Transverse colon (tissue), 4 donors: ENCODE data around the gene DNAJC22. TPM values are rescaled to one million over a fixed set of nuclear protein-coding genes. Genes with fewer than 3 reads are reported as not detected.

Experiments used
- DNase-seq: peaks from one replicate; pipeline ENCODE4 v3.0.0-alpha.2; 2019
- H3K27ac ChIP-seq, 4 donors: fragments of 200-600 bp; sonication (generic); 2 replicates each; pipeline ENCODE4 v1.5.1; 2016 to 2018; ENCODE audit warnings: inconsistent platforms in 4 of 4
- H3K27me3 ChIP-seq: fragments of 200-600 bp; sonication (generic); 2 replicates; pipeline ENCODE4 v1.5.1; 2017; ENCODE audit warnings: inconsistent platforms
- H3K36me3 ChIP-seq, 4 donors: fragments of 200-600 bp; sonication (generic); 2 replicates each; pipeline ENCODE4 v1.5.1; 2017 to 2019; ENCODE audit warnings: inconsistent platforms in 4 of 4
- H3K4me1 ChIP-seq, 4 donors: fragments of 200-600 bp; sonication (generic); 2 replicates each; pipeline ENCODE4 v1.5.1; 2017 to 2020; ENCODE audit warnings: inconsistent platforms in 4 of 4
- H3K4me3 ChIP-seq, 4 donors: fragments of 200-600 bp; sonication (generic); 1 replicate in 1 of 4; 2 replicates in 3 of 4; pipeline versions ENCODE4 v1.5.1 to v1.6.1; 2017 to 2019; ENCODE audit warnings: inconsistent platforms in 4 of 4
- H3K9me3 ChIP-seq, 2 donors: fragments of 200-600 bp; sonication (generic); 2 replicates each; pipeline ENCODE4 v1.5.1; 2017 to 2019; ENCODE audit warnings: inconsistent platforms in 2 of 2
- EP300 ChIP-seq: sonication (generic); formaldehyde crosslinking; IDR thresholded peaks from one replicate; pipeline ENCODE4 v1.6.1; 2017; ENCODE audit warnings: antibody characterized with exemption, low read depth
- POLR2A ChIP-seq: fragments of 450-650 bp; IDR thresholded peaks from one replicate; pipeline ENCODE4 v1.6.1; 2016; ENCODE audit warnings: antibody characterized with exemption, mild to moderate bottlenecking, moderate library complexity
- POLR2AphosphoS5 ChIP-seq, 3 donors: sonication (generic); formaldehyde crosslinking; IDR thresholded peaks; one replicate each; pipeline ENCODE4 v1.6.1; 2016; ENCODE audit warnings: antibody characterized with exemption in 3 of 3
- WGBS, 2 donors: methylation state at CpG; one replicate each; pipeline ENCODE4 v1.1.5; 2018; ENCODE audit warnings: low coverage in 1 of 2; 5-methylcytosine and 5-hydroxymethylcytosine counted together
- in situ Hi-C, 4 donors: fragments of 200-750 bp; cut with MboI; loops; one replicate each; pipeline versions ENCODE4 v1.15.0 to v1.15.1; 2017; ENCODE audit warnings: low sequenced_read_pairs in 3 of 4, low pct_ligation_motif_present in 1 of 4, low pct_unique_long_range_greater_than_20kb in 1 of 4
- intact Hi-C: fragments of 100-400 bp; cut with DNase I; formaldehyde crosslinking; loops from one replicate; pipeline ENCODE4 v1.15.1; 2023; ENCODE audit warnings: low total_unique reads
- total RNA-seq, 4 donors: library from RNA; depleted of rRNA; stranded (reverse); fragments of >200 nt; gene quantifications; one replicate each; pipeline ENCODE4 v1.1.0, GENCODE V29; 2016
- TF ChIP-seq, protein P1 (sequence below), 5 experiments: fragments of 200-600 bp in 3 of 5; fragments of 450-650 bp in 2 of 5; sonication (generic) in 3 of 5; IDR thresholded peaks; 1 replicate in 2 of 5; 2 replicates in 3 of 5; pipeline ENCODE4 v1.5.1; 2016 to 2017; ENCODE audit warnings: antibody characterized with exemption in 5 of 5, inconsistent platforms in 3 of 5, mild to moderate bottlenecking in 2 of 5, moderate library complexity in 1 of 5

DNAJC22 gene
- total RNA-seq, 4 donors from 2014 or later: 25.4 to 43.8 (median 39.2) TPM

DNA sequence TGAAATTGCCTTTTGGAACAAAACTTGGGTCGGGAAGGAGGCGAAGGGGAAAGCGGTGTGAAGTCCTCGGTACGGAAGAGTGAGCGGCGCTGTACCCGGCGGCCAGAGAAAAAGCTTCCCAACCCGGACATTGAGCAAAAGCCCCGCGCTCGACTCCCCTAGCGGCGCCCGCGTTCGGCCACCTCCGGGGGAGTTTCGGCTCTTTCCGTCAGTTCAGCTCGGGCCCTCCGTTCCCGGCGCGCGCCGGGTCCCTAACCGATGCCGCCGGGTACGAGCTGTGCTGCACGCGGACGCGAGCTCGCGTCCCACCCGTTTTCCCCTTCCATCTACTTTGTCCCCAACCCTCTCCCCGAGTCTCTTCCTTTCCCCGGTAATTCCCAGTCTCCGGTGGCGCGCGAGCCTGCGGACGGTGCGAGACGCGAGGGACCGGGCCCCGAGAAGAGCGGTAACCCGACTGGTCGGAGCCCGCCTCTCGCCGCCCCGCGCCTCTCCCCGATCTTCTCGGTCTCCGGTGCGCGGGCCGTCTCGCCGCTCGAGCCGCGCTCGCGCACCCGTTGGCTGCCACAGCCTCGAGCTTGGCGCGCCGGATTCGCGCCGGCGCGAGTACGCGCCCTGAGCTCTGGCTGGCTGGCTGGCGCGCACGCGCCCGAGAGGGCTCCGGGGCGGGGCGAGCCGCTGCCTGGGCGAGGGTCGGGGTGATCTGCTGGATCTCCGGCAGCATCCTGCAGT is 20.1 kb downstream of the DNAJC22 start:
- Histone ChIP-seq H3K4me3 (peak overlapping the region; percentile 82 to 96 (median 87)), H3K27ac (peak overlapping the region; percentile 94 to 99 (median 98)), H3K27me3 (no peaks in the 10 kb centered on the region), H3K4me1 (peaks cover 9 to 28% (median 23%) of the 10 kb centered on the region in 4 donors), H3K9me3 (no peaks in the 10 kb centered on the region), H3K36me3 (no peaks in the 10 kb centered on the region)
- peak; percentile 59 to 66 (median 61) for TF ChIP-seq POLR2AphosphoS5 (IDR thresholded peaks at IDR 0.05)
- no peak for TF ChIP-seq EP300
- TF ChIP-seq POLR2A: peak; percentile 44
- TF ChIP-seq, protein P1, sequence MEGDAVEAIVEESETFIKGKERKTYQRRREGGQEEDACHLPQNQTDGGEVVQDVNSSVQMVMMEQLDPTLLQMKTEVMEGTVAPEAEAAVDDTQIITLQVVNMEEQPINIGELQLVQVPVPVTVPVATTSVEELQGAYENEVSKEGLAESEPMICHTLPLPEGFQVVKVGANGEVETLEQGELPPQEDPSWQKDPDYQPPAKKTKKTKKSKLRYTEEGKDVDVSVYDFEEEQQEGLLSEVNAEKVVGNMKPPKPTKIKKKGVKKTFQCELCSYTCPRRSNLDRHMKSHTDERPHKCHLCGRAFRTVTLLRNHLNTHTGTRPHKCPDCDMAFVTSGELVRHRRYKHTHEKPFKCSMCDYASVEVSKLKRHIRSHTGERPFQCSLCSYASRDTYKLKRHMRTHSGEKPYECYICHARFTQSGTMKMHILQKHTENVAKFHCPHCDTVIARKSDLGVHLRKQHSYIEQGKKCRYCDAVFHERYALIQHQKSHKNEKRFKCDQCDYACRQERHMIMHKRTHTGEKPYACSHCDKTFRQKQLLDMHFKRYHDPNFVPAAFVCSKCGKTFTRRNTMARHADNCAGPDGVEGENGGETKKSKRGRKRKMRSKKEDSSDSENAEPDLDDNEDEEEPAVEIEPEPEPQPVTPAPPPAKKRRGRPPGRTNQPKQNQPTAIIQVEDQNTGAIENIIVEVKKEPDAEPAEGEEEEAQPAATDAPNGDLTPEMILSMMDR (IDR thresholded peaks at IDR 0.05): peak; percentile 23 to 55 (median 39)
- intact Hi-C loops (no loop called here), in situ Hi-C loops (no loop called here)
- peak; percentile 90 for DNase-seq
- WGBS, 2 donors: 2% methylated on average over 57 of the region's 97 CpGs; no CpG with 5 or more reads in 1 of the 2 donors

DNA sequence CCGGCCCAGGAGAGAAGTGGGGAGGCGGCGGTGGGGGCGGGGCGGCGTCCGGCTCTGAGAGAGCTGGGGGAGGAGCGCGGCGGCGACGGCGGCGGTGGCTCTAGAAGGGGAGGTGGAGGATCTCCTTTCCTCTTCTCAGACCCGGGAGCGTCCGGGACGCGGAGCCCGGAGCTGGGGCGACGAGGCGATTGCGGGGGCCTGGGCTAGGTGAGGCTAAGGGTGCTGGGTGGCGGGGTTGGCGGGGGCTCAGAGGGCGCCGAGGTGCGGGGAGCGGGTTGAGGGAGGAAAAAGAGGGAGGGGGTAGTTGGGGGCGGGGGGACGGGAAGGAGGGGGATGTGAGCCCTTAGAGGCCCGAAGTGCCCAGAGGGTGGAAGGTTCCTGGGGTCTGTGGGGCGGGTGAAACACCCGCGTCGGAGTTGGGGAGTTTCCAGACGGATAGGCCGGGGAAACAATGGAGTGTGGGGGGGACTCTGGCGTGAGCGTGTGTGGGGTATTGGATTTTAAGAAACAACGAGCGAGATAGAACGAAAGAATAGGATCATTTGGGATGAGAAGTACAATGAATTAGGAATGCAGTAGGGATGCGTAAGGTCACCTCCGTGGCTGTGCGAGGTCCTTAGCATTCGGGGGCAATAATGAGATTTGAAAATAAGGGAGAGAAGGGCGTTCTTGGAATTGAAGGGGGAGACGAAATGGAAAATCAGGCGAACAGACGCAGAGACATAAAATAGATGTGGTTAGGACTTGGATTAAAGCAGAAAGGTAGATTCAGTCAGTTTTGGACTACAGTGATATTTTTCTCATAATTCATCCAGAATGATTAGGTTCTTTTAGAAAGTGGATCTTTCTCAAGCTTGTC is 20.9 kb downstream of the DNAJC22 start, which contains the start of gene SPATS2:
Gene SPATS2, plus strand, starts transcription at position 82 of the 859 bp plus-strand sequence. CDS start 93,551 bp downstream, outside the sequence.
- 0% methylated on average over 12 to 38 of the region's 52 CpGs for WGBS, 2 donors

DNA sequence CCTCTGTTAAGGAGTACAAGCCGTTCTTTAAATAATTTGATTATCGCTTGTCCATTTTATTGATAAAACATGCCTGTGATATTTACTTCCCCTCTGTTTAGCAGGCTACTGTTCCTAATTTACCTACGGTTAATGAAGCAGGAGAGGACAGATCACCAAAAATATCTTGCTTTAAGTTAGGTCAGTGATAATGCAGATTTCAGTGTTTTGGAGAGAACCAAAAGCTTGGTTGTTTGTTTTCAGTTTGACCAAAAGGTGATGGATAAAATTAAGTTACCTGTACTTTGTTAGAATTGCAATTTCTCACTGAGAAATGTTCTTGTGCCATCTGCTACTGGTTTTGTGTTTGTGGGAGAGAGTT is 21.5 kb downstream of the DNAJC22 start:
- intact Hi-C loops: no loop called here
- peak overlapping the region; percentile 94 to 99 (median 98) for H3K27ac ChIP-seq
- in situ Hi-C loops: no loop called here

More for the DNA sequence above, 20.9 kb downstream of the DNAJC22 start, which contains the start of gene SPATS2:
- peak within 1 kb of the TSS; percentile 82 to 96 (median 87) for H3K4me3 ChIP-seq
- H3K36me3 ChIP-seq: no peaks in the 10 kb centered on the region
- H3K9me3 ChIP-seq: no peaks in the 10 kb centered on the region
- no peaks in the 10 kb centered on the region for H3K27me3 ChIP-seq
- intact Hi-C loops: no loop called here
- in situ Hi-C loops: no loop called here
- peaks cover 9 to 28% (median 23%) of the 10 kb centered on the region in 4 donors for H3K4me1 ChIP-seq
- DNase-seq: peak; percentile 95
- H3K27ac ChIP-seq: peak within 1 kb of the TSS; percentile 94 to 99 (median 98)
- TF ChIP-seq POLR2A: peak; percentile 54
- TF ChIP-seq, protein P1 (IDR thresholded peaks at IDR 0.05): no peak

More for the DNA sequence above, 21.5 kb downstream of the DNAJC22 start:
- H3K4me1 ChIP-seq: peaks cover 9 to 28% (median 23%) of the 10 kb centered on the region in 4 donors
- H3K4me3 ChIP-seq: peak overlapping the region in 3 of 4 donors; percentile 82 to 96 (median 92)
- no peak for DNase-seq
- H3K27me3 ChIP-seq: no peaks in the 10 kb centered on the region
- WGBS, 2 donors: 16 to 32% methylated on average over 3 of the region's 3 CpGs
- no peaks in the 10 kb centered on the region for H3K9me3 ChIP-seq
- no peaks in the 10 kb centered on the region for H3K36me3 ChIP-seq
- no peak for TF ChIP-seq POLR2AphosphoS5 (IDR thresholded peaks at IDR 0.05)
- TF ChIP-seq EP300: no peak
- TF ChIP-seq POLR2A: no peak
- TF ChIP-seq, protein P1 (IDR thresholded peaks at IDR 0.05): no peak
